GM18511 (cell line): ENCODE results near the gene ASPRV1.
A peak's percentile ranks its signal among the peaks of the same experiment; 100 is the strongest.
"Not testable (repeated sequence)": the region's sequence is repeated elsewhere in the genome, so short reads cannot be mapped to it uniquely, and the experiment has no call there.

Experiments
- ATAC-seq: cut with Tn5 transposase; IDR thresholded peaks from one replicate; pipeline ENCODE4 v1.9.1; 2021; ENCODE audit warnings: mild to moderate bottlenecking, moderate library complexity; ENCODE audit not compliant: unreplicated experiment

ASPRV1 gene

GRCh38 chr2:69962986-69963730, 1.7 kb upstream of the ASPRV1 start:
- no peak for ATAC-seq

- ATAC-seq, result no peak
These were observed 610 bp downstream of the ASPRV1 start for GRCh38 chr2:69960821-69961220.

GRCh38 chr2:69959425-69959824, 2.0 kb downstream of the ASPRV1 start:
- ATAC-seq, result no peak

- ATAC-seq, result no peak
These were observed 3.0 kb downstream of the ASPRV1 start for GRCh38 chr2:69958480-69958879.

GRCh38 chr2:69957965-69958364, 3.5 kb downstream of the ASPRV1 start:
- no peak for ATAC-seq

- ATAC-seq, result no peak
These were observed 4.9 kb downstream of the ASPRV1 start for GRCh38 chr2:69956475-69956979.

- no peak for ATAC-seq
These were observed 6.4 kb downstream of the ASPRV1 start for GRCh38 chr2:69955029-69955428.

- ATAC-seq, result no peak
These were observed 7.3 kb downstream of the ASPRV1 start for GRCh38 chr2:69954084-69954483.

- ATAC-seq, result no peak
These were observed 8.9 kb downstream of the ASPRV1 start for GRCh38 chr2:69952336-69953115.

GRCh38 chr2:69950671-69951070, 10.8 kb downstream of the ASPRV1 start:
- not testable (repeated sequence) for ATAC-seq

- ATAC-seq, result no peak
These were observed 11.2 kb downstream of the ASPRV1 start for GRCh38 chr2:69950241-69950640.

GRCh38 chr2:69948963-69949645, 12.3 kb downstream of the ASPRV1 start:
- no peak for ATAC-seq

- no peak for ATAC-seq
These were observed 13.1 kb downstream of the ASPRV1 start for GRCh38 chr2:69948032-69948962.

- ATAC-seq, result no peak
These were observed 14.0 kb downstream of the ASPRV1 start for GRCh38 chr2:69947325-69947931.

- peak; percentile 86 for ATAC-seq
These were observed 14.8 kb downstream of the ASPRV1 start for GRCh38 chr2:69946351-69947324.

GRCh38 chr2:69945941-69946340, 15.5 kb downstream of the ASPRV1 start:
- ATAC-seq, result no peak

GRCh38 chr2:69945441-69945840, 16.0 kb downstream of the ASPRV1 start:
- no peak for ATAC-seq

- no peak for ATAC-seq
These were observed 16.7 kb downstream of the ASPRV1 start for GRCh38 chr2:69944756-69945155.
